ENCODE measurements around the gene HSPB2.

- TF ChIP-seq, protein P1, sequence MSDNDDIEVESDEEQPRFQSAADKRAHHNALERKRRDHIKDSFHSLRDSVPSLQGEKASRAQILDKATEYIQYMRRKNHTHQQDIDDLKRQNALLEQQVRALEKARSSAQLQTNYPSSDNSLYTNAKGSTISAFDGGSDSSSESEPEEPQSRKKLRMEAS (CRISPR knock-in tag; IDR thresholded peaks at IDR 0.05) = no peak
- no peak for TF ChIP-seq CTCF (IDR thresholded peaks at IDR 0.05)
- TF ChIP-seq, protein P2, sequence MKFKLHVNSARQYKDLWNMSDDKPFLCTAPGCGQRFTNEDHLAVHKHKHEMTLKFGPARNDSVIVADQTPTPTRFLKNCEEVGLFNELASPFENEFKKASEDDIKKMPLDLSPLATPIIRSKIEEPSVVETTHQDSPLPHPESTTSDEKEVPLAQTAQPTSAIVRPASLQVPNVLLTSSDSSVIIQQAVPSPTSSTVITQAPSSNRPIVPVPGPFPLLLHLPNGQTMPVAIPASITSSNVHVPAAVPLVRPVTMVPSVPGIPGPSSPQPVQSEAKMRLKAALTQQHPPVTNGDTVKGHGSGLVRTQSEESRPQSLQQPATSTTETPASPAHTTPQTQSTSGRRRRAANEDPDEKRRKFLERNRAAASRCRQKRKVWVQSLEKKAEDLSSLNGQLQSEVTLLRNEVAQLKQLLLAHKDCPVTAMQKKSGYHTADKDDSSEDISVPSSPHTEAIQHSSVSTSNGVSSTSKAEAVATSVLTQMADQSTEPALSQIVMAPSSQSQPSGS (CRISPR knock-in tag; IDR thresholded peaks at IDR 0.05; ENCODE audit: borderline replicate concordance, low read depth) = no peak
These were observed 3.2 kb upstream of the HSPB2 start for GRCh38 chr11:111909378-111909777.

All from WTC11 (cell line).